GM12878 (cell line): ENCODE results near the gene ICA1L.

ENCODE experiments used
- CEBPB ChIP-seq, 2 experiments: fragments of 150-350 bp in 1 of 2; IDR thresholded peaks; 2 replicates each; pipeline ENCODE4 v1.6.1; 2012 to 2014; ENCODE audit warnings: low read depth in 2 of 2, low read length in 2 of 2, borderline replicate concordance in 1 of 2, inconsistent platforms in 1 of 2
- CREB1 ChIP-seq: IDR thresholded peaks from 2 replicates; pipeline ENCODE4 v1.6.1; 2012; ENCODE audit warnings: low read depth, mild to moderate bottlenecking, inconsistent platforms
- CTCF ChIP-seq, 3 experiments: IDR thresholded peaks in 2 of 3; conservative IDR thresholded peaks in 1 of 3; 2 replicates each; pipeline ENCODE4 v1.5.1; 2011; ENCODE audit warnings: low read depth in 3 of 3, low read length in 3 of 3, mild to moderate bottlenecking in 3 of 3, control low read depth in 2 of 3, moderate library complexity in 2 of 3, inconsistent platforms in 1 of 3, mixed read lengths in 1 of 3; ENCODE audit not compliant: control insufficient read depth in 2 of 3, insufficient read depth in 1 of 3; ENCODE audit errors: extremely low read depth in 1 of 3
- FOXK2 ChIP-seq: fragments of 450-650 bp; IDR thresholded peaks from 2 replicates; pipeline ENCODE4 v1.6.1; 2017; ENCODE audit warnings: mild to moderate bottlenecking, moderate library complexity
- MEF2B ChIP-seq: fragments of 450-650 bp; IDR thresholded peaks from 2 replicates; pipeline ENCODE4 v1.6.1; 2018; ENCODE audit warnings: mild to moderate bottlenecking, moderate library complexity; ENCODE audit not compliant: partially characterized antibody, poor library complexity, severe bottlenecking
- MLLT1 ChIP-seq: fragments of 450-650 bp; IDR thresholded peaks from 2 replicates; pipeline ENCODE4 v1.6.1; 2016; ENCODE audit warnings: mild to moderate bottlenecking
- NRF1 ChIP-seq: conservative IDR thresholded peaks from 2 replicates; pipeline ENCODE4 v1.6.1; 2011; ENCODE audit warnings: mild to moderate bottlenecking, low read depth, low read length, improper control_type of control experiment
- POLR2A ChIP-seq: IDR thresholded peaks from 2 replicates; pipeline ENCODE4 v1.6.1; 2011; ENCODE audit warnings: low read depth, mild to moderate bottlenecking, low read length
- POLR2AphosphoS5 ChIP-seq: IDR thresholded peaks from 2 replicates; pipeline ENCODE4 v1.6.1; 2011; ENCODE audit warnings: mild to moderate bottlenecking, low read length, inconsistent platforms
- SPI1 ChIP-seq: IDR thresholded peaks from 2 replicates; pipeline ENCODE4 v1.6.1; 2011; ENCODE audit warnings: low read depth, mild to moderate bottlenecking, low read length, moderate library complexity, borderline replicate concordance; ENCODE audit not compliant: insufficient read depth
- SUPT20H ChIP-seq: IDR thresholded peaks from 2 replicates; pipeline ENCODE4 v1.6.1; 2011; ENCODE audit warnings: low read depth, mild to moderate bottlenecking, low read length, moderate library complexity, borderline replicate concordance; ENCODE audit not compliant: control insufficient read depth
- TCF3 ChIP-seq: IDR thresholded peaks from 2 replicates; pipeline ENCODE4 v1.6.1; 2012; ENCODE audit warnings: low read depth, mild to moderate bottlenecking, low read length, borderline replicate concordance; ENCODE audit not compliant: insufficient read depth
- ZBTB33 ChIP-seq: fragments of 450-650 bp; IDR thresholded peaks from 2 replicates; pipeline ENCODE4 v1.6.1; 2017; ENCODE audit warnings: mild to moderate bottlenecking

GRCh38 chr2:202822411-202822810, 49.2 kb downstream of the ICA1L start:
- TF ChIP-seq CTCF (IDR thresholded peaks at IDR 0.05 in 2 of 3, conservative IDR thresholded peaks at IDR 0.05 in 1 of 3; ENCODE audit: control insufficient read depth in 2 of 3, extremely low read depth in 1 of 3, insufficient read depth in 1 of 3, low read depth in 3 of 3, low read length in 3 of 3) (no peak), POLR2A (no peak), SPI1 (no peak), MEF2B (no peak), MLLT1 (no peak), CREB1 (no peak), POLR2AphosphoS5 (no peak), SUPT20H (no peak), CEBPB (IDR thresholded peaks at IDR 0.05; ENCODE audit: borderline replicate concordance in 1 of 2, low read depth in 2 of 2, low read length in 2 of 2) (no peak), ZBTB33 (no peak), NRF1 (no peak), TCF3 (no peak), FOXK2 (no peak)
